NK-92 (cell line): ENCODE results near the gene NBPF20.
"Not testable (repeated sequence)": the region's sequence is repeated elsewhere in the genome, so short reads cannot be mapped to it uniquely, and the experiment has no call there.

Experiments used
- DNase-seq: peaks from one replicate; lab custom pipeline; 2025; ENCODE audit not compliant: unreplicated experiment; lab: John Stamatoyannopoulos, UW

NBPF20 gene, protein sequence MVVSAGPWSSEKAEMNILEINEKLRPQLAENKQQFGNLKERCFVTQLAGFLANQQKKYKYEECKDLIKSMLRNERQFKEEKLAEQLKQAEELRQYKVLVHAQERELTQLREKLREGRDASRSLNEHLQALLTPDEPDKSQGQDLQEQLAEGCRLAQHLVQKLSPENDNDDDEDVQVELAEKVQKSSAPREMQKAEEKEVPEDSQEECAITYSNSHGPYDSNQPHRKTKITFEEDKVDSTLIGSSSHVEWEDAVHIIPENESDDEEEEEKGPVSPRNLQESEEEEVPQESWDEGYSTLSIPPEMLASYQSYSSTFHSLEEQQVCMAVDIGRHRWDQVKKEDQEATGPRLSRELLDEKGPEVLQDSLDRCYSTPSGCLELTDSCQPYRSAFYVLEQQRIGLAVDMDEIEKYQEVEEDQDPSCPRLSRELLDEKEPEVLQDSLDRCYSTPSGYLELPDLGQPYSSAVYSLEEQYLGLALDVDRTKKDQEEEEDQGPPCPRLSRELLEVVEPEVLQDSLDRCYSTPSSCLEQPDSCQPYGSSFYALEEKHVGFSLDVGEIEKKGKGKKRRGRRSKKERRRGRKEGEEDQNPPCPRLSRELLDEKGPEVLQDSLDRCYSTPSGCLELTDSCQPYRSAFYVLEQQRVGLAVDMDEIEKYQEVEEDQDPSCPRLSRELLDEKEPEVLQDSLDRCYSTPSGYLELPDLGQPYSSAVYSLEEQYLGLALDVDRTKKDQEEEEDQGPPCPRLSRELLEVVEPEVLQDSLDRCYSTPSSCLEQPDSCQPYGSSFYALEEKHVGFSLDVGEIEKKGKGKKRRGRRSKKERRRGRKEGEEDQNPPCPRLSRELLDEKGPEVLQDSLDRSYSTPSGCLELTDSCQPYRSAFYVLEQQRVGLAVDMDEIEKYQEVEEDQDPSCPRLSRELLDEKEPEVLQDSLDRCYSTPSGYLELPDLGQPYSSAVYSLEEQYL (N-terminal part only)

DNA sequence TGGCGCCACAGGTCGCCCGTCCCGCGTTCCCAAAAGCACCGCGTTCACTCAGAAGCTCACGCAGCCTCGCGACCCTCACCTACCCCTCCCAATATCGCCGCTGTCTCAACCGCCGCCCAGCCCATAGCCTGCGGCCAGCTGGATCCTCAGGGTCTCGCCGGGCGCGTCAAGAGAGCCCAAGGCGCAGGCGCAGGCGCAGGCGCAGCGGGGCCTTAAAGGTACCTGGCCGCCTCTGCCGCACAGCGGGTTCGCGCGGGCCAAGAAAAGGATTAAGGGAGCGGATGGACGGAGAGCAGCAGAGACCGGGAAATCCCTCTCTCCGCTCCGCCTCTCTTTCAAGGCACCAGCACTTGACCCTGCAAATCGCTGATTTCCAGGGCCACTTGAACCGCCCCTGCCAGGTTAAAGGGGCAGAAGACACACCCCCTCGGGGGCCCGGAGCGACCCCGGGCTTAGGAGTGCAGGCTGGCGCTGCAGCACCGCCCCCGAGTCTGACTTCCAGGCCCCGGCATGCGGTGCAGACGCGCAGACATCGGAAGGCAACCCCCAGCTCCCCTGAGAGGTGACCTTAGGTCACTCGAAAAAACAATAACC is at the start of gene NBPF20:
Gene NBPF20, minus strand, starts transcription at position 168 of the 594 bp plus-strand sequence. CDS start 20,331 bp downstream, outside the sequence.
- no peak for DNase-seq

DNA sequence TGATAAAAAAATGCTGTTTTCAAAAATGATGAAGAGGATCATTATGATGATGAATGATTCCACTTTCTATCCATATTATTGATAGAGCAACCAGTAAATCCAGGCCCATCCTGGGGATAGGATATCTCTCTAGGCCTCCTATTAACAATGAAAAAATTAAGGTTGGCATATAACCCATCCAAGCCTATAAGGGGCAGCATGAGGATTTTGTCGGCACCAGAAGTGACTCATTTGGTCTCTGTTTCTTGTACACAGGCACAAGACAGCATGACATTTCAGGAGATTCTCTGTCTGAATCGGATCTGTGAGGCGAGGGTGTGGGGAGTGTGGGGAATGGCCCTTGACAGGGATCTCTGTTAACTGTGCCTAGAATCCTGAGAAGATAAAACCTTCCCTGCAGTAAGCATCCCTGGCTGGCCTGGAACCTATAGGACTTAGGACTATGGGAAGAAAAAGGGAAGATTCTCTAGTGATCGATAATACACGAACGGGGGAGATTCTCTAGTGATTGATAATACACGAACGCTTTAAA is 49.5 kb upstream of the NBPF20 start:
- not testable (repeated sequence) for DNase-seq

- DNase-seq: not testable (repeated sequence)
Measured at GRCh38 chr1:145472731-145473130, 47.3 kb upstream of the NBPF20 start.

GRCh38 chr1:145471365-145471764 is 46.0 kb upstream of the NBPF20 start:
- not testable (repeated sequence) for DNase-seq

- DNase-seq: not testable (repeated sequence)
Measured at GRCh38 chr1:145465405-145466144, 40.2 kb upstream of the NBPF20 start.

DNA sequence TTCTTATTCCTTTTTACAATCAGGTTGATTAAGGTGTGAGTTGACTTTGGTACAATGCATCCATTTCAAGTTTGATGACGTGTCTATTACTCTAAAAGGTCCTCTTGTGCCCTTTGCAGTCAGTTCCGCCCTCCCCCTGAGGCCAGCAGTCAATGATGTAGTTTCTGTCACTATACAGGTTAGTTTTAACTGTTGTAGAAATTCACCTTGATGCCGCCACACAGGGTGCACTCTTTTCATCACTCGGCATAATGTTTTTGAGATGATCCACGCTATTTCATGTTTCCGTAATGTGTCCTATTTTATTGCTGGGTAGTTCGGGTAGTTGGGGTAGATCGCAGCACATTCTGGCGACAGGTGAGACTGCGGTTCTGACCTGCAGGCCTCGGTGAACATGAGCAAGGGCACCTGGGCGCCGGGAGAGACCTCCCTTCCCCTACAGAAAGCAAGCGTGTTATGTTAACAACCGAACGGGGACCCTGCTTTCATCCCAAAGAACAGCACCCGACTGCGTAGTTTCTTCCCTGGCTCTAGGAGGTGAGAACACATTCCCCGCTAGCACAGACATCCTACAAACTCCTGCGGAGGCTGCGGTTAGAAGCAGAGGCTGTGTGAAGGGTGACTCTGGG is 39.4 kb upstream of the NBPF20 start:
- not testable (repeated sequence) for DNase-seq

DNA sequence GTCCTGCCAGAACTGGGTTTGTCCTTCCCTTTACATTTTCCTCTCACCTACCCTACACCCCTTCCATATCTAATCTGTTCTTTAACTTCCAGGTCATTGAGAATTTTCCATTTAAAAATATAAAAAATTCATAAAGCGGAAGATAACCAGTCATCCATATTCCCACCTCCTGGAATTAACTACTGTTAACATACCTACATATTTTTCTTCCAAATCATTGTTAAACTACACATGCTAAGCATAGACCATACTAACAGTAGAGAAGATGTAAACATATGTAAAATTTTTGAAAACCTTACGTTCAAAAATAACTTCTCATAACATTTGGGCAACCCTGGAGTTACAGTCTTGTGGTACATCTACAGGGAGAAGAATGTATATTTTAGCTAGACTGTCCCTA is 38.6 kb upstream of the NBPF20 start:
- not testable (repeated sequence) for DNase-seq

DNA sequence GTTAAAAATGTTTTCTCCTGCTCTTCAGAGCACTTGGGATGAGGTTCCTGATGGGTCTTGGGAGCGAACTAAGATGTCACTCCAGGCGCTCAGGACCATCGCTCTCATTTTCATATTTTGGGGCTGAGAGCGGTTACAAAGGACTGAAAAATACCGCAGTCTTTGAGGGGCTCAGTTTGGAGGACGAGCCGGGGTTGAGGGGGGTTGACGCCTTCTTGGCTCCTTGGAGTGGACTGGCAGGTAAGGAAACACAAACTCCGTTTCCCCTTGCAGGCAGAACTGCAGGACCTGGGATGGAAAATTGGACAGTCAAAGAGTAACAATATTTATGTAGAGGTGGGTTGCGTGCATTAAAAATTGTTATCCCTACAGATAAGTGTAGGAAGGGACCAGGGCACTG is 35.3 kb upstream of the NBPF20 start:
- DNase-seq: not testable (repeated sequence)

DNA sequence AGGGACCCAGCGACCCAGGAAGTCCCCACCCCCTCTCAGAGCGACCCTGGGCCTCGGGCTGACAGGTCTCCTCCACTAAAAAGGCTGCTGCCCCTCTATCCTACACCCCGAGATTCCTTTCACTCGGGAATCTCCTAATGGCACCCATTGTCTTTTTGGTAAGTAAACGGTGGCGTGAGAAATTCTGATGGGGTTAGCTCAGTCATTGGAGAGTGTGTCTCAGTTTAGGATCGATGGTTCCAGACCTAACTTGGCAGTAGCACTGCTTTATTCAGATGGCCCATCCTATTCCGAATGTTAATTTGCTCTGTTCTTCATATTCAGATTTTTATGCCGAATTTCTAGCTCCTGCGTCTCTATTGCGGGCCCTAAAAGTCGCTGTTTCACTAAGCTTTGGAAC is 34.6 kb upstream of the NBPF20 start:
- DNase-seq: not testable (repeated sequence)

GRCh38 chr1:145459591-145459990 is 34.2 kb upstream of the NBPF20 start:
- DNase-seq: not testable (repeated sequence)

DNA sequence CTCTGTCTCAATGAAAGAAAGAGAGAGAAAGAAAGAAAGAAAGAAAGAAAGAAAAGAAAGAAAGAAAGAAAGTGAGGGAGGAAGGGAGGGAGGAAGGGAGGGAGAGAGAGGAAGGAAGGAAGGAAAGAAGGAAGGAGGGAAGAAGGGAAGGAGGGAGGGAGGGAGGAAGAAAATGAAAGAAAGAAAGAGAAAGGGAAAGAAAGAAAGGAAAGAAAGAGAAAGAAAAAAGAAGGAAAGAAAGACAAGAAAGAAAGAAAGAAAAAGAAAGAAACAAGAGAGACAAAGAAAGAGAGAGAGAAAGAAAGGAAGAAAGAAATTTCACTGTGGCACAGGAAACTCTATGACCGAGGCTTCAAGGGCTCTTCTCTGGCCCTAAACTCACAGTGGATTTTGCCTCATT is 33.7 kb upstream of the NBPF20 start:
- DNase-seq: not testable (repeated sequence)

DNA sequence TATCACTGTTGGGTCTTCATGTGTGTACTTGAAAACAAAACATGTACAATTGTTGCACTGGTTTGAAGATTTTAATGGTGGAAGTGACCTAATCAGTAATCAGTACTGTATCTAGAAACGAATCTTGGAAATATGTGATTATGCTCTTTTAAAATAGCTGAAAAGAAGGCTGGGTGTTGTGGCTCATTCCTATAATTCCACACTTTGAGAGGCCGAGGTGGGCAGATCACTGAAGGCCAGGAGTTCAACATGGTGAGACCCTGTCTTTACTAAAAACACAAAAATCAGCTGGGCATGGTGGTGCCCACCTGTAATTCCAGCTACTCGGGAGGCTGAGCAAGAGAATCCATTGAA is 29.4 kb upstream of the NBPF20 start:
- not testable (repeated sequence) for DNase-seq

DNA sequence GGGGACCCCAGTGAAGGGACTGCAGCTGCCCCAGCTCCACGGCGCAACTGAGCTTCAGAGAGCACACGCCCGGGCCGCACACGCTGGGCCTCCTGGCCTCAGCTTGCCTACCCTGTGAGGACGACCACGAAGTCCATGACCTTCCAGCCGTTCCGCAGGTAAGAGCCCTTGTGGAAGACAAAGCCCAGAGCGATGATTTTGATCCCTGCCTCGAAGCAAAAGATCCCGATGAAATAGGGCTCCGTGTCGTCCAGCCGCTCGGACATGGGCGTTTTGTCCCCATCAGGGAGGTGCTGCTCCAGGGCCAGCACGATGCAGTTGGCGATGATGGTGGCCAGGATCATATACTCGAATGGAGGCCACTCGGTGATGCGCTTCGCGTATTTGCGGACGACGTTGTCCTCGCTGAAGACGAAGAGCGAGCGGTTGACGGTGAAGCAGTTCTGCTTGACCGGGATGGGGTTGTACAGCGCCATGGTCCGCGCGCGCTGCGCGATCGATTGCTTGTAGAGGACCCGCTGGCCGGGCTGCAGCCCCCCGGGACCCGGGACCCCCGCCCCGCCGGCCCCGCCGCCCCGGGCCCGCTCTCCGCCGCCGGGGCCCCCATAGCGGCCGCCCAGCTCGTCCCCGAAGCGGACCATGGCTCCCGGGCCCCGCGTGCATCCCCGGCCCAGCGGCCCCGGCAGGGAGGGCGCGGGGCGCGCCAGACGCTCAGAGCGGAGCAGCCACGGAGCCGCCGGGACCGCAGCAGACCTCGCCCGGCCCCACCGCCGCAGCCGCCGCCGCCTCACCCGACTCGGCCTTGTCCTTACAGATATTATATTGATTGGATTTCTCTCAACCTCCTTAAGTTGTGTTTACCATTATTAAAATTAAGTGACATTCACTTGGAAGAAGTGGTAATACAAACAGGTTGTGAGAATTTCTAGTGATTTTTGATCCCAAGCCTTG is 28.7 kb upstream of the NBPF20 start:
- not testable (repeated sequence) for DNase-seq

GRCh38 chr1:145452506-145452905 is 27.1 kb upstream of the NBPF20 start:
- not testable (repeated sequence) for DNase-seq

- DNase-seq: not testable (repeated sequence)
Measured at GRCh38 chr1:145451914-145452313, 26.5 kb upstream of the NBPF20 start.

DNA sequence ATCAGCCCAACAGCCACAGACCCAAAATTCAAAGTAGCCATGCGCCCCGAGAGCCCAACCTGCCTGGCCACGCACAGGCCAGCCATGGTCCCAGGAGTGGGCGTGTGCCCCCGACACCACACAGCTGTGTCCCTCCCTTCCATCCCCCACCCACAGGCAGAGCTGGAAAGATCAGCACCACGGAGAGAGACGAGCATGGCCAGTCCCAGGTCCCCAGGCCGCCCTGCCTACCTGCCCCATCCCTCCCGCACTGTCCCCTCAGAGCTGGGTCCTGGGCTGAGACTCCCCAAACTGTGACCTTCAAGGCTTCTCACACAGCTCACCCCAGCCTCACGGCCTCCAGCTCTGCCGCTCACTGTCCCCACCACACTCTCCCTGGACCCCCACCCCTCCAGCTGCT is 19.8 kb upstream of the NBPF20 start:
- not testable (repeated sequence) for DNase-seq

- not testable (repeated sequence) for DNase-seq
Measured at GRCh38 chr1:145442340-145442739, 16.9 kb upstream of the NBPF20 start.

DNA sequence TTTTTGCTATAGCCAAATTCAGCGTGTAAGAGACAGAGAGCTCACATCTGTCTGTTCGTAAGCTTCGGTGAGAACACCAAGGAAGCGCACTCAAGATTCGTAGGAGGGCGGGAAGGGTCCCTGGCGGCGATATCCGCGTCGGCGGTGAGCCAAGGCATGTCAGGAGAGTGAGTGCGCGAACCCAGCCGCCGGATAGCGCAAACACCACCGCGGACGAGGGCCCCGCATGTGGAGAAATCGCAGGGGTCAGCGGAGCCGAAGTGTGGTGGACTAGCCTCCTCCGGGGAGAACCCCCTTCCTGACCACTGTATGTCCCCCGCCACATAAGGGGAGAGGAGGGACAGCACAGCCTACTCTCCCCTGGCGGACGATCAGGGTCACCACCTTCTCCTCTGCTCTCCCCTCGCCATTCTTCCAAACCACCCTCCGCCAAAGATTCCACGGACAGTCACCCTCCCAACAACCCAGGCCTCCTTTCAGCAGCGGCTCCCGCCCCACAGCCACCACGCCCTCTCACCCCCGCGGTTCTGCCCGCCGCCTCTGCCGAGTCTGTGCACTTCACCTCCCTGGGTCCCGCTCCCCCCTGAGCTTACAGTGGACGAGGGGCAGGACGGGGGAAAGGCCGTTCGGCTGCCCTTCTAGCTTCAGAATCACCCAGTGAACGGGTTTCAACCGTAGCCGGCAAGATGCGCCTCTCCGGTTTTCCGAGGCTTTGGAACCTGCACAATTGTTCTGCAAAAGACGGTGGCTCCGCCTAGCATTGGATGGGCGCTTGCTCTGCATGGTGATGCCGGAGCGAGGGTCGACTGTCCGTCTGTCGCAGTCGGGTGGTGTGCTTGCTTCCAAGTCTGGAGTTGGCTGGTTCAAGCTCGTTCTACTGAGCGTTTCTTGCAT is 6.2 kb upstream of the NBPF20 start:
- DNase-seq: not testable (repeated sequence)
